Measurements from ENCODE around the gene PIP5K1B. TPM values are rescaled to one million over a fixed set of nuclear protein-coding genes. Genes with fewer than 3 reads are reported as not detected.

Gene PIP5K1B, protein sequence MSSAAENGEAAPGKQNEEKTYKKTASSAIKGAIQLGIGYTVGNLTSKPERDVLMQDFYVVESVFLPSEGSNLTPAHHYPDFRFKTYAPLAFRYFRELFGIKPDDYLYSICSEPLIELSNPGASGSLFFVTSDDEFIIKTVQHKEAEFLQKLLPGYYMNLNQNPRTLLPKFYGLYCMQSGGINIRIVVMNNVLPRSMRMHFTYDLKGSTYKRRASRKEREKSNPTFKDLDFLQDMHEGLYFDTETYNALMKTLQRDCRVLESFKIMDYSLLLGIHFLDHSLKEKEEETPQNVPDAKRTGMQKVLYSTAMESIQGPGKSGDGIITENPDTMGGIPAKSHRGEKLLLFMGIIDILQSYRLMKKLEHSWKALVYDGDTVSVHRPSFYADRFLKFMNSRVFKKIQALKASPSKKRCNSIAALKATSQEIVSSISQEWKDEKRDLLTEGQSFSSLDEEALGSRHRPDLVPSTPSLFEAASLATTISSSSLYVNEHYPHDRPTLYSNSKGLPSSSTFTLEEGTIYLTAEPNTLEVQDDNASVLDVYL
- total RNA-seq: 0.09 and 0.11 TPM in 2 replicates

DNA sequence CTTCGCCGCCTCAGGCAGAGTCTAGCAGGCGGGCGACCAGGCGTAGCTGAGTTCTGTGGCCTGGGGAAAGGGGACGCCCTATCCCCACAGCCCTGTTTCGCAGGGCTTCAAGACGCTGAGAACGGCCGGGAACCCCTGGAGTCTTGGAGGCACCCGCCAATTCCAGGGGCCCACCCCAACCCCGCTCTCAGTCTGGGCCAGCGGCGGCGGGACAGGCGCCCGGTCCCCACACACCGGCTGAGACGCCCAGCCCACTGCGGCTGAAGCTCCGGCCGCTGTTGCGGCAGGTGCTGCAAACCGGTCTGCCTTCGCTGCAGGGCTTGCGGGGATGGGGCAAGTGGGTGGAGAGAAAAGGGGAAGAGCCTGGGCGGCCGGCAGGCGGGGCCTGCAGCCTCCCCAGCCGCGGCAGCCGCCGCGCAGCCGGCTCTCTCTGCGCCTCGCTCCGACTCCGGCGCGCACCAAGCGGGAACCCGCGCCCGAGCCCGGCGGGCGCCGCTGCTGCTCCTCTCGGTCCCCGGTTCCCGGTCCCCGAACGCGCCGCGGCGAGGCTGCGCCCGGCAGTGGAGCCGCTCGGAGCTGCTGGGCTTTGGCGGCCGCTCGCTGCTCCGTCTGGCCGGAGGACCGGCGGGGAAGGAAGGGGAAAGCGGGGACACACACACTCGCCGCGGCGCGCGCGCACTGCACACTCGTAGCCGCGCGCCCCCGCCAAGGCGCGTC is at the start of gene PIP5K1B:
Gene PIP5K1B, plus strand, starts transcription at position 427 of the 717 bp plus-strand sequence. CDS start 117,375 bp downstream, outside the sequence.

GRCh38 chr9:69014013-69014412 is 309.0 kb downstream of the PIP5K1B start, which contains the start of gene PRKACG:
Gene PRKACG (minus strand): TSS chr9:69014113. CDS start chr9:69014092, 21 bp downstream.

DNA sequence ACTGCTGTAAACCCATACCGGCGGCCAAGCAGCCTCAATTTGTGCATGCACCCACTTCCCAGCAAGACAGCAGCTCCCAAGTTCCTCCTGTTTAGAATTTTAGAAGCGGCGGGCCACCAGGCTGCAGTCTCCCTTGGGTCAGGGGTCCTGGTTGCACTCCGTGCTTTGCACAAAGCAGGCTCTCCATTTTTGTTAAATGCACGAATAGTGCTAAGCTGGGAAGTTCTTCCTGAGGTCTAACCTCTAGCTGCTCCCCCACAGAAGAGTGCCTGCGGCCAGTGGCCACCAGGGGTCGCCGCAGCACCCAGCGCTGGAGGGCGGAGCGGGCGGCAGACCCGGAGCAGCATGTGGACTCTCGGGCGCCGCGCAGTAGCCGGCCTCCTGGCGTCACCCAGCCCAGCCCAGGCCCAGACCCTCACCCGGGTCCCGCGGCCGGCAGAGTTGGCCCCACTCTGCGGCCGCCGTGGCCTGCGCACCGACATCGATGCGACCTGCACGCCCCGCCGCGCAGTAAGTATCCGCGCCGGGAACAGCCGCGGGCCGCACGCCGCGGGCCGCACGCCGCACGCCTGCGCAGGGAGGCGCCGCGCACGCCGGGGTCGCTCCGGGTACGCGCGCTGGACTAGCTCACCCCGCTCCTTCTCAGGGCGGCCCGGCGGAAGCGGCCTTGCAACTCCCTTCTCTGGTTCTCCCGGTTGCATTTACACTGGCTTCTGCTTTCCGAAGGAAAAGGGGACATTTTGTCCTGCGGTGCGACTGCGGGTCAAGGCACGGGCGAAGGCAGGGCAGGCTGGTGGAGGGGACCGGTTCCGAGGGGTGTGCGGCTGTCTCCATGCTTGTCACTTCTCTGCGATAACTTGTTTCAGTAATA is 330.6 kb downstream of the PIP5K1B start, which contains the start of gene FXN:
Gene FXN, plus strand, starts transcription at position 315 of the 871 bp plus-strand sequence. Its CDS starts 31 bp downstream, at position 346.

Other genes starting within 250 kb of the PIP5K1B start
- 0.11 TPM in 1 of 2 replicates, not detected in the other for gene TMEM252, start 164.4 kb upstream of the PIP5K1B start, total RNA-seq